Ovary (tissue), 3 donors: ENCODE data around the gene PCDHA11.

Experiments
- EP300 ChIP-seq: sonication (generic); formaldehyde crosslinking; IDR thresholded peaks from one replicate; pipeline ENCODE4 v1.6.1; 2017; ENCODE audit warnings: antibody characterized with exemption
- POLR2A ChIP-seq: fragments of 450-650 bp; IDR thresholded peaks from one replicate; pipeline ENCODE4 v1.6.1; 2017; ENCODE audit warnings: antibody characterized with exemption, mild to moderate bottlenecking, moderate library complexity
- TF ChIP-seq, protein P1 (sequence below), 3 donors: fragments of 450-650 bp in 2 of 3; fragments of 200-600 bp in 1 of 3; IDR thresholded peaks; one replicate each; pipeline versions ENCODE4 v1.5.1 to v1.8.0; 2016 to 2022; ENCODE audit warnings: antibody characterized with exemption in 3 of 3, mild to moderate bottlenecking in 1 of 3
- donor health status: DM: no; HTN: no; CAD: no.

DNA sequence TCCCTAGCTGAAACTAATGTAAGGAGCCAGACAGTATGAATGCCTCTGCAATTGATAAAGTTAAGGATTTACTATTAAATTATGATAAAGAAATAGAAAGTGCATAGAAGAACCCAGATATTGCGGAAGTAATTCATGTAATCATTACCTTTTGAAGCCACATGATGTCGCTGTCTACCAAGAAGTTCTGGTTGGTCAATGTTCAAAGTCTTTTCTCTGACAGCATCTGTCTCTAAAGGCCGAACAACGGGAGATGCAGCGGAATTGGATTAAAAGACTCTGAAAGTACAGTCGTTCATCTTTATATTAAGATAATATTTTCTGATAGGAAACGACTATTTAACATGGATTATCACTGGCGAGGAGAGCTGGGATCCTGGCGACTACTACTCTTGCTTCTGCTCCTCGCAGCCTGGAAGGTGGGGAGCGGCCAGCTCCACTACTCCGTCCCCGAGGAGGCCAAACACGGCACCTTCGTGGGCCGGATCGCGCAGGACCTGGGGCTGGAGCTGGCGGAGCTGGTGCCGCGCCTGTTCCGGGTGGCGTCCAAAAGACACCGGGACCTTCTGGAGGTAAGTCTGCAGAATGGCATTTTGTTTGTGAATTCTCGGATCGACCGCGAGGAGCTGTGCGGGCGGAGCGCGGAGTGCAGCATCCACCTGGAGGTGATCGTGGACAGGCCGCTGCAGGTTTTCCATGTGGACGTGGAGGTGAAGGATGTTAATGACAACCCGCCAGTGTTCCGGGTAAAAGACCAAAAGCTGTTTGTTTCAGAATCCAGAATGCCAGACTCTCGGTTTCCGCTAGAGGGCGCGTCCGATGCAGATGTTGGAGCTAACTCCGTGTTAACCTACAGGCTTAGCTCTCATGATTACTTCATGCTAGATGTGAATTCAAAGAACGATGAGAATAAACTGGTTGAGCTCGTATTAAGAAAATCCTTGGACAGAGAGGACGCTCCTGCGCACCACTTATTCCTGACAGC, 27.5 kb upstream of the PCDHA11 start, which contains the start of gene PCDHA8:
- TF ChIP-seq, protein P1, sequence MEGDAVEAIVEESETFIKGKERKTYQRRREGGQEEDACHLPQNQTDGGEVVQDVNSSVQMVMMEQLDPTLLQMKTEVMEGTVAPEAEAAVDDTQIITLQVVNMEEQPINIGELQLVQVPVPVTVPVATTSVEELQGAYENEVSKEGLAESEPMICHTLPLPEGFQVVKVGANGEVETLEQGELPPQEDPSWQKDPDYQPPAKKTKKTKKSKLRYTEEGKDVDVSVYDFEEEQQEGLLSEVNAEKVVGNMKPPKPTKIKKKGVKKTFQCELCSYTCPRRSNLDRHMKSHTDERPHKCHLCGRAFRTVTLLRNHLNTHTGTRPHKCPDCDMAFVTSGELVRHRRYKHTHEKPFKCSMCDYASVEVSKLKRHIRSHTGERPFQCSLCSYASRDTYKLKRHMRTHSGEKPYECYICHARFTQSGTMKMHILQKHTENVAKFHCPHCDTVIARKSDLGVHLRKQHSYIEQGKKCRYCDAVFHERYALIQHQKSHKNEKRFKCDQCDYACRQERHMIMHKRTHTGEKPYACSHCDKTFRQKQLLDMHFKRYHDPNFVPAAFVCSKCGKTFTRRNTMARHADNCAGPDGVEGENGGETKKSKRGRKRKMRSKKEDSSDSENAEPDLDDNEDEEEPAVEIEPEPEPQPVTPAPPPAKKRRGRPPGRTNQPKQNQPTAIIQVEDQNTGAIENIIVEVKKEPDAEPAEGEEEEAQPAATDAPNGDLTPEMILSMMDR (IDR thresholded peaks at IDR 0.05), result no peak
- TF ChIP-seq EP300 (no peak), POLR2A (no peak)
